ENCODE measurements around the gene CENPU. TPM values are rescaled to one million over a fixed set of nuclear protein-coding genes. Genes with fewer than 3 reads are reported as not detected.
A peak's percentile ranks its signal among the peaks of the same experiment; 100 is the strongest.

CENPU gene
- polyA plus RNA-seq, 4 donors = 1.6 to 17.2 (median 6.9) TPM

- Histone ChIP-seq H3K36me3 (ENCODE audit: control insufficient read depth in 3 of 3, insufficient read depth in 2 of 3, low read depth in 1 of 3, low read length in 3 of 3) (peaks cover 0 to 18% (median 0%) of the 10 kb centered on the region in 3 donors), H3K4me1 (ENCODE audit: control insufficient read depth in 3 of 3, insufficient read depth in 2 of 3, low read depth in 1 of 3, low read length in 2 of 3) (no peaks in the 10 kb centered on the region), H3K27me3 (ENCODE audit: control insufficient read depth in 3 of 3, insufficient read depth in 3 of 3, low read length in 3 of 3) (no peaks in the 10 kb centered on the region), H3K4me3 (ENCODE audit: low read depth in 1 of 3, low read length in 3 of 3) (no peak overlapping the region), H3K9me3 (ENCODE audit: control insufficient read depth in 2 of 2, insufficient read depth in 1 of 2, low read depth in 1 of 2, low read length in 1 of 2) (no peaks in the 10 kb centered on the region), H3K27ac (ENCODE audit: low read depth in 1 of 3, low read length in 2 of 3) (no peak overlapping the region)
- FAIRE-seq = no peak
- DNase-seq = no peak
- WGBS, 3 donors = 92 to 99% (median 93%) methylated on average over 5 of the region's 5 CpGs
Observed at GRCh38 chr4:184760681-184761080, 26.8 kb upstream of the CENPU start.

DNA sequence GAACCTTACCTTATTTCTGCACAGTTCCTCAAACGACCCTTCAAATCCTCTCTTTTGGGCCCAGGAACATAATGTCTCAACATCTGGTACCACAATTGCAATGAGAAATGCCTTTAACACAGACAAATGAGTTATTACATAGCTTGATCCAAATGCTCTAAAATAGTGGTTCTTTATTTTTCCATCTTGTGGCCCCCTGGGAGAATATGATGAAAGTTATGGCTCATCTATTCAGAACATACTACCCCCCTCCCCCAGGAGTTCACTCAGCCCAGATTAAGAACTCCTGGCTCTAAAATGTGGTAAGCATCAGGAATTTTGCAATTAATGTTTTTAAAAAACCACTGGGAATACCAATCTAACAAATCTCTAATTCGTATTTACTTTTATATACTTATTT, 23.9 kb upstream of the CENPU start:
- Histone ChIP-seq H3K27ac (ENCODE audit: low read depth in 1 of 3, low read length in 2 of 3) (no peak overlapping the region), H3K36me3 (ENCODE audit: control insufficient read depth in 3 of 3, insufficient read depth in 2 of 3, low read depth in 1 of 3, low read length in 3 of 3) (peaks cover 0 to 15% (median 0%) of the 10 kb centered on the region in 3 donors), H3K27me3 (ENCODE audit: control insufficient read depth in 3 of 3, insufficient read depth in 3 of 3, low read length in 3 of 3) (no peaks in the 10 kb centered on the region), H3K9me3 (ENCODE audit: control insufficient read depth in 2 of 2, insufficient read depth in 1 of 2, low read depth in 1 of 2, low read length in 1 of 2) (no peaks in the 10 kb centered on the region), H3K4me1 (ENCODE audit: control insufficient read depth in 3 of 3, insufficient read depth in 2 of 3, low read depth in 1 of 3, low read length in 2 of 3) (no peaks in the 10 kb centered on the region), H3K4me3 (ENCODE audit: low read depth in 1 of 3, low read length in 3 of 3) (no peak overlapping the region)
- FAIRE-seq (no peak), DNase-seq (no peak)
- 40 to 69% (median 50%) methylated on average over 2 of the region's 2 CpGs for WGBS, 3 donors

GRCh38 chr4:184756399-184756798, 22.5 kb upstream of the CENPU start:
- no peak overlapping the region for H3K4me3 ChIP-seq (ENCODE audit: low read depth in 1 of 3, low read length in 3 of 3)
- no peaks in the 10 kb centered on the region for H3K4me1 ChIP-seq (ENCODE audit: control insufficient read depth in 3 of 3, insufficient read depth in 2 of 3, low read depth in 1 of 3, low read length in 2 of 3)
- no peak overlapping the region for H3K27ac ChIP-seq (ENCODE audit: low read depth in 1 of 3, low read length in 2 of 3)
- no peaks in the 10 kb centered on the region for H3K27me3 ChIP-seq (ENCODE audit: control insufficient read depth in 3 of 3, insufficient read depth in 3 of 3, low read length in 3 of 3)
- no peaks in the 10 kb centered on the region for H3K9me3 ChIP-seq (ENCODE audit: control insufficient read depth in 2 of 2, insufficient read depth in 1 of 2, low read depth in 1 of 2, low read length in 1 of 2)
- WGBS, 3 donors = 89 to 98% (median 95%) methylated on average over 6 of the region's 6 CpGs
- DNase-seq (no peak), FAIRE-seq (no peak)
- H3K36me3 ChIP-seq (ENCODE audit: control insufficient read depth in 3 of 3, insufficient read depth in 2 of 3, low read depth in 1 of 3, low read length in 3 of 3) = peaks cover 0 to 11% (median 0%) of the 10 kb centered on the region in 3 donors

DNA sequence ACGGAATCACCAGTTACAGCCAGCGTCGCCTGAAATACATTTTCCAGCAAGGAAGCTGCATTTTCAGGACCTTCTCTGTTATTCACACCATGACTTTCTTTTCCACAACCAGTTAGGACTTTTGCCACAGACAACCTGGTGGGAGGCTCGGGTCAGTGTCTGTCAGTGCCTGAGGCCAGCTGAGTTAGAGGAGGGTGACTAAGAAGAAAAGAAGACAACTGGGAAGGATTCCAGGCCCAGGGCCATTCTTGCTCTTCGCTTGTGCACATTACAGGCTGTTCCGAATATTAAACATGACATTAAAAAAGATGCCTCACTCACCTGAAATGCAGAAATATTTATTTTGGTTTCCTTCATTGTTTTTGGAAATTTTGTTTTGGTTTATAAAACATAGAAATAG, 21.4 kb upstream of the CENPU start:
- Histone ChIP-seq H3K27ac (ENCODE audit: low read depth in 1 of 3, low read length in 2 of 3) (no peak overlapping the region), H3K4me1 (ENCODE audit: control insufficient read depth in 3 of 3, insufficient read depth in 2 of 3, low read depth in 1 of 3, low read length in 2 of 3) (no peaks in the 10 kb centered on the region), H3K27me3 (ENCODE audit: control insufficient read depth in 3 of 3, insufficient read depth in 3 of 3, low read length in 3 of 3) (no peaks in the 10 kb centered on the region), H3K9me3 (ENCODE audit: control insufficient read depth in 2 of 2, insufficient read depth in 1 of 2, low read depth in 1 of 2, low read length in 1 of 2) (no peaks in the 10 kb centered on the region), H3K4me3 (ENCODE audit: low read depth in 1 of 3, low read length in 3 of 3) (no peak overlapping the region), H3K36me3 (ENCODE audit: control insufficient read depth in 3 of 3, insufficient read depth in 2 of 3, low read depth in 1 of 3, low read length in 3 of 3) (peaks cover 0 to 7% (median 0%) of the 10 kb centered on the region in 3 donors)
- FAIRE-seq = no peak
- 92 to 96% (median 94%) methylated on average over 6 of the region's 6 CpGs for WGBS, 3 donors
- DNase-seq = no peak

- no peak for FAIRE-seq
- Histone ChIP-seq H3K4me3 (ENCODE audit: low read depth in 1 of 3, low read length in 3 of 3) (no peak overlapping the region), H3K27me3 (ENCODE audit: control insufficient read depth in 3 of 3, insufficient read depth in 3 of 3, low read length in 3 of 3) (no peaks in the 10 kb centered on the region), H3K27ac (ENCODE audit: low read depth in 1 of 3, low read length in 2 of 3) (no peak overlapping the region), H3K4me1 (ENCODE audit: control insufficient read depth in 3 of 3, insufficient read depth in 2 of 3, low read depth in 1 of 3, low read length in 2 of 3) (no peaks in the 10 kb centered on the region), H3K36me3 (ENCODE audit: control insufficient read depth in 3 of 3, insufficient read depth in 2 of 3, low read depth in 1 of 3, low read length in 3 of 3) (peaks cover 0 to 7% (median 0%) of the 10 kb centered on the region in 3 donors), H3K9me3 (ENCODE audit: control insufficient read depth in 2 of 2, insufficient read depth in 1 of 2, low read depth in 1 of 2, low read length in 1 of 2) (no peaks in the 10 kb centered on the region)
- DNase-seq = no peak
- WGBS, 3 donors = 81 to 95% (median 89%) methylated on average over 9 of the region's 9 CpGs
Observed at GRCh38 chr4:184752496-184753275, 18.8 kb upstream of the CENPU start.

- Histone ChIP-seq H3K9me3 (ENCODE audit: control insufficient read depth in 2 of 2, insufficient read depth in 1 of 2, low read depth in 1 of 2, low read length in 1 of 2) (no peaks in the 10 kb centered on the region), H3K27ac (ENCODE audit: low read depth in 1 of 3, low read length in 2 of 3) (no peak overlapping the region), H3K4me3 (ENCODE audit: low read depth in 1 of 3, low read length in 3 of 3) (no peak overlapping the region), H3K27me3 (ENCODE audit: control insufficient read depth in 3 of 3, insufficient read depth in 3 of 3, low read length in 3 of 3) (no peaks in the 10 kb centered on the region), H3K4me1 (ENCODE audit: control insufficient read depth in 3 of 3, insufficient read depth in 2 of 3, low read depth in 1 of 3, low read length in 2 of 3) (peaks cover 0 to 8% (median 0%) of the 10 kb centered on the region in 3 donors), H3K36me3 (ENCODE audit: control insufficient read depth in 3 of 3, insufficient read depth in 2 of 3, low read depth in 1 of 3, low read length in 3 of 3) (peaks cover 0 to 3% (median 0%) of the 10 kb centered on the region in 3 donors)
- DNase-seq (no peak), FAIRE-seq (no peak)
- 62 to 79% (median 77%) methylated on average over 6 of the region's 6 CpGs for WGBS, 3 donors
Observed at GRCh38 chr4:184751585-184751956, 17.7 kb upstream of the CENPU start.

DNA sequence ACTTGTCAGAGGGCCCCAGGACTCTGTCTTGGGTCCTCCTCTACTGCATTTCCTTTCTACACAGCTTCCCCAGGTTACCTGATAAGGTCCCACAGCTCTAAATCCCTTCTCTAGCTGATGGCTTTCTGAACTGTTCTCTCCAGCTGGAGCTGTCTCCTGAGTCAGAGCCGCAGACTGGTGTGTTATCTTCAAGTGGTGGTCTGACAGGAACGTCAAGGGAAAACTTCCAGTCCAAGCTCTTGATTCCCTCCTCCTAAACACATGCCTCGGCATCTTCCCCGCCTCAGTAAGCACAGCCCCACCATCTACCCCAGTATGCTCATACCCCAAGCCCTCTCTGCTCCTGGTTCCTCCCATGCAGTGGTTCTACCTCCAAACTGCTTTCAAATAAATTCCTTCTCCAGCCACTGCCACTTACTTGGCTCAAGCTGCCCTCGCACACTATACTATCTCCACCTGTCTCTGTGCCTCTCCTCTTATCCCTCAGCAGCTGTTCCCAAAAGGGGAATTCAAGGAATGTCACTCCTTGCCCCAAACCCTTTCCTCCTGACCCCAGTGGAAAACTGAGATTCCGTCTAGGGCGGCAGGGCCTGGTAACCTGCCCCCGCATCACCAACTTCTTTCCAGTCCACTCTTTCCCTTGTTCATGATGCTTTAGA, 17.2 kb upstream of the CENPU start:
- 86 to 96% (median 96%) methylated on average over 8 of the region's 8 CpGs for WGBS, 3 donors
- Histone ChIP-seq H3K4me3 (ENCODE audit: low read depth in 1 of 3, low read length in 3 of 3) (no peak overlapping the region), H3K27ac (ENCODE audit: low read depth in 1 of 3, low read length in 2 of 3) (no peak overlapping the region), H3K9me3 (ENCODE audit: control insufficient read depth in 2 of 2, insufficient read depth in 1 of 2, low read depth in 1 of 2, low read length in 1 of 2) (no peaks in the 10 kb centered on the region), H3K36me3 (ENCODE audit: control insufficient read depth in 3 of 3, insufficient read depth in 2 of 3, low read depth in 1 of 3, low read length in 3 of 3) (no peaks in the 10 kb centered on the region), H3K27me3 (ENCODE audit: control insufficient read depth in 3 of 3, insufficient read depth in 3 of 3, low read length in 3 of 3) (no peaks in the 10 kb centered on the region), H3K4me1 (ENCODE audit: control insufficient read depth in 3 of 3, insufficient read depth in 2 of 3, low read depth in 1 of 3, low read length in 2 of 3) (peaks cover 0 to 10% (median 0%) of the 10 kb centered on the region in 3 donors)
- DNase-seq = no peak
- FAIRE-seq = no peak

GRCh38 chr4:184748251-184748652, 14.4 kb upstream of the CENPU start:
- no peaks in the 10 kb centered on the region for H3K27me3 ChIP-seq (ENCODE audit: control insufficient read depth in 3 of 3, insufficient read depth in 3 of 3, low read length in 3 of 3)
- peaks cover 0 to 3% of the 10 kb centered on the region in 2 donors for H3K9me3 ChIP-seq (ENCODE audit: control insufficient read depth in 2 of 2, insufficient read depth in 1 of 2, low read depth in 1 of 2, low read length in 1 of 2)
- no peaks in the 10 kb centered on the region for H3K36me3 ChIP-seq (ENCODE audit: control insufficient read depth in 3 of 3, insufficient read depth in 2 of 3, low read depth in 1 of 3, low read length in 3 of 3)
- FAIRE-seq (no peak), DNase-seq (peak in 1 of 2 donors; percentile 65)
- peaks cover 0 to 10% (median 0%) of the 10 kb centered on the region in 3 donors for H3K4me1 ChIP-seq (ENCODE audit: control insufficient read depth in 3 of 3, insufficient read depth in 2 of 3, low read depth in 1 of 3, low read length in 2 of 3)
- WGBS, 3 donors = 19 to 50% (median 36%) methylated on average over 8 of the region's 8 CpGs
- no peak overlapping the region for H3K27ac ChIP-seq (ENCODE audit: low read depth in 1 of 3, low read length in 2 of 3)
- no peak overlapping the region for H3K4me3 ChIP-seq (ENCODE audit: low read depth in 1 of 3, low read length in 3 of 3)

Measured in small intestine (tissue), 7 donors.